Fibroblast of lung (primary cell): ENCODE data around the gene MT1H. TPM values are rescaled to one million over a fixed set of nuclear protein-coding genes. Genes with fewer than 3 reads are reported as not detected.

Experiments used
- DNase-seq, 2 donors: peaks; one replicate each; pipeline versions ENCODE4 v3.0.0 to v3.0.0-alpha.2; 2010; ENCODE audit warnings: low read depth in 2 of 2
- H2AFZ ChIP-seq: 2 replicates; pipeline ENCODE4 v1.5.1; 2012; ENCODE audit warnings: low read length, control low read depth, inconsistent platforms
- H3K27ac ChIP-seq: 2 replicates; pipeline ENCODE4 v1.5.1; 2011; ENCODE audit warnings: low read length, control low read depth; ENCODE audit not compliant: insufficient read depth
- H3K27me3 ChIP-seq: 2 replicates; pipeline ENCODE4 v1.5.1; 2011; ENCODE audit warnings: mild to moderate bottlenecking, low read length; ENCODE audit not compliant: control insufficient read depth, insufficient read depth
- H3K36me3 ChIP-seq: 2 replicates; pipeline ENCODE4 v1.5.1; 2011; ENCODE audit warnings: low read length; ENCODE audit not compliant: control insufficient read depth, insufficient read depth
- H3K4me1 ChIP-seq: 2 replicates; pipeline ENCODE4 v1.5.1; 2011; ENCODE audit warnings: low read length; ENCODE audit not compliant: control insufficient read depth, insufficient read depth; ENCODE audit errors: extremely low read depth
- H3K4me2 ChIP-seq: 2 replicates; pipeline ENCODE4 v1.5.1; 2011; ENCODE audit warnings: low read length, control low read depth; ENCODE audit not compliant: insufficient read depth; ENCODE audit errors: extremely low read depth
- H3K4me3 ChIP-seq, 4 experiments: fragments of 200-600 bp in 1 of 4; sonication (generic) in 1 of 4; replicated peaks in 1 of 4; 2 replicates each; pipeline ENCODE4 v1.5.1; 2011 to 2016; ENCODE audit warnings: low read length in 4 of 4, low read depth in 3 of 4, mild to moderate bottlenecking in 3 of 4, control low read depth in 2 of 4, inconsistent platforms in 1 of 4, mixed read lengths in 1 of 4; ENCODE audit not compliant: insufficient read depth in 1 of 4; ENCODE audit errors: control extremely low read depth in 1 of 4
- H3K79me2 ChIP-seq: 2 replicates; pipeline ENCODE4 v1.5.1; 2012; ENCODE audit warnings: mild to moderate bottlenecking, low read length, inconsistent platforms; ENCODE audit not compliant: control insufficient read depth, insufficient read depth
- H3K9ac ChIP-seq: 2 replicates; pipeline ENCODE4 v1.5.1; 2011; ENCODE audit warnings: mild to moderate bottlenecking, low read length, control low read depth; ENCODE audit not compliant: insufficient read depth
- H3K9me3 ChIP-seq: 2 replicates; pipeline ENCODE4 v1.5.1; 2012; ENCODE audit warnings: low read depth, low read length; ENCODE audit not compliant: control insufficient read depth, insufficient read depth
- H4K20me1 ChIP-seq: 2 replicates; pipeline ENCODE4 v1.5.1; 2011; ENCODE audit warnings: low read length; ENCODE audit not compliant: control insufficient read depth, insufficient read depth; ENCODE audit errors: extremely low read depth
- EZH2 ChIP-seq: IDR thresholded peaks from 2 replicates; pipeline ENCODE4 v1.5.1; 2012; ENCODE audit warnings: low read length, control low read depth, mild to moderate bottlenecking; ENCODE audit errors: missing control alignments
- polyA plus RNA-seq, 2 donors: library from polyadenylated mRNA; depleted of rRNA in 1 of 2; stranded (reverse) in 1 of 2; unstranded in 1 of 2; fragments of >200 nt; gene quantifications; 2 replicates each; pipeline ENCODE4 v1.2.1, GENCODE V29; 2011 to 2012; ENCODE audit warnings: missing spikeins in 1 of 2
- total RNA-seq: library from RNA; depleted of rRNA; stranded (reverse); fragments of >200 nt; gene quantifications from 2 replicates; pipeline ENCODE4 v1.2.1, GENCODE V29; 2014
- TF ChIP-seq, protein P1 (sequence below), 2 donors: IDR thresholded peaks in 1 of 2; conservative IDR thresholded peaks in 1 of 2; 1 replicate in 1 of 2; 2 replicates in 1 of 2; pipeline ENCODE4 v1.5.1; 2011 to 2012; ENCODE audit warnings: low read length in 2 of 2, control low read depth in 1 of 2, inconsistent platforms in 1 of 2, low read depth in 1 of 2, mild to moderate bottlenecking in 1 of 2

Gene MT1H
- total and polyA plus RNA-seq, 2 donors (not counting 1 experiment from before 2014, with no cell fraction given): not detected

DNA sequence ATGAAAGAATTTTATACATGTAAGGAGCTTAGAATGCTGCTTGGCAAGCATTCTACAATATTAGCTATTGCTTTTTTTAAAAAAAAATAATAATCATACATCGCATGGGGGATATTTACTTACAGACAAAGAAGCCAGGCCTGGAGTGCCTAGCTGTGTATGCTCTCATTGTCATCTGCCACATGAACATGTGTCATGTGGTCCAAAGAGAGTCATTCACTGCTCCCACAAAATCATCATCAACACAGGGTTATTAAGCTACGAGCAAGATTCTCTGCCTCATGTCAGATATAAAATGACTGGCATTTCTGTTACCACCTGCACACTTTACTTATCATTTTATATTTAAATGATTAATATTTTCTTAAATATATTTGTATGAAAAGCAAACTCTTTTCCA, 46.0 kb upstream of the MT1H start:
- TF ChIP-seq, protein P1, sequence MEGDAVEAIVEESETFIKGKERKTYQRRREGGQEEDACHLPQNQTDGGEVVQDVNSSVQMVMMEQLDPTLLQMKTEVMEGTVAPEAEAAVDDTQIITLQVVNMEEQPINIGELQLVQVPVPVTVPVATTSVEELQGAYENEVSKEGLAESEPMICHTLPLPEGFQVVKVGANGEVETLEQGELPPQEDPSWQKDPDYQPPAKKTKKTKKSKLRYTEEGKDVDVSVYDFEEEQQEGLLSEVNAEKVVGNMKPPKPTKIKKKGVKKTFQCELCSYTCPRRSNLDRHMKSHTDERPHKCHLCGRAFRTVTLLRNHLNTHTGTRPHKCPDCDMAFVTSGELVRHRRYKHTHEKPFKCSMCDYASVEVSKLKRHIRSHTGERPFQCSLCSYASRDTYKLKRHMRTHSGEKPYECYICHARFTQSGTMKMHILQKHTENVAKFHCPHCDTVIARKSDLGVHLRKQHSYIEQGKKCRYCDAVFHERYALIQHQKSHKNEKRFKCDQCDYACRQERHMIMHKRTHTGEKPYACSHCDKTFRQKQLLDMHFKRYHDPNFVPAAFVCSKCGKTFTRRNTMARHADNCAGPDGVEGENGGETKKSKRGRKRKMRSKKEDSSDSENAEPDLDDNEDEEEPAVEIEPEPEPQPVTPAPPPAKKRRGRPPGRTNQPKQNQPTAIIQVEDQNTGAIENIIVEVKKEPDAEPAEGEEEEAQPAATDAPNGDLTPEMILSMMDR (conservative IDR thresholded peaks at IDR 0.05 in 1 of 2, IDR thresholded peaks at IDR 0.05 in 1 of 2; ENCODE audit: low read depth in 1 of 2, low read length in 2 of 2): no peak
- TF ChIP-seq EZH2: no peak
- Histone ChIP-seq H4K20me1 (no peaks in the 10 kb centered on the region), H2AFZ (no peak overlapping the region), H3K36me3 (peaks cover 1% of the 10 kb centered on the region), H3K79me2 (peaks cover 16% of the 10 kb centered on the region), H3K4me3 (no peak overlapping the region), H3K4me2 (no peak overlapping the region), H3K4me1 (peaks cover 5% of the 10 kb centered on the region), H3K9me3 (no peaks in the 10 kb centered on the region), H3K27me3 (no peaks in the 10 kb centered on the region), H3K9ac (no peak overlapping the region), H3K27ac (no peak overlapping the region)
- DNase-seq: no peak

DNA sequence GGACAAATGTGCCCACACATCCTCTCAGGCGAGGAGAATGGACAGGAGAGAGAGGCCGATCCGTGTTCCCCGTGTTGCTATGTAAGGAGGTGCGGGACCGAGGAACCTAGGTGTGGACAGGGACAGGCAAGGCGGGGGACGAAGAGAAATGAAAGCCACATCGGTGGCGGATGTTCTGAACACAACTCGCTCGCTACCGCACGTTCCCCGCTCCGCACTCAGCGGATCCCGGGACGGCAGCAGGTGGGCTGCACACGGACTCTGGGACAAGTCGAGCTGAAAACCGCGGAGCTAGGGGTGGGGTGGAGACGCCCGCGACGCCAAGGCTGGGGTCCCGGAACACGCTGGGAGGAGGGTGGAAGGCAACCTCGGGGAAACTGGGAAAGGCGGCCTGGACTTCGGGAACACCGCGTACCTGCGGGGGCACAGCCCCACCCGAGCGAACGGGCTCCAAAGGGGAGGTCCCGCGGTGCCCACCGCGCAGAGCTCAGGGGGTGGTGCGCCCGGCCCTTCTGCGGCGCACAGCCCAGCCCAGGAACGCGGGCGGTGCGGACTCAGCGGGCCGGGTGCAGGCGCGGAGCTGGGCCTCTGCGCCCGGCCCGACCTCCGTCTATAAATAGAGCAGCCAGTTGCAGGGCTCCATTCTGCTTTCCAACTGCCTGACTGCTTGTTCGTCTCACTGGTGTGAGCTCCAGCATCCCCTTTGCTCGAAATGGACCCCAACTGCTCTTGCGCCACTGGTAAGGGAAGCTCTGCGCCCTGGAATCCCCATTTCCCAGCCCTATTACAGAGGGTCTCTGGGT, 44.3 kb upstream of the MT1H start, which contains the start of gene MT1E:
Gene MT1E (plus strand): TSS at position 642 of the 803 bp plus-strand sequence. CDS start 71 bp downstream, at position 713.
- DNase-seq: peak; percentile 77 to 85
- no peak for TF ChIP-seq EZH2
- TF ChIP-seq, protein P1 (conservative IDR thresholded peaks at IDR 0.05 in 1 of 2, IDR thresholded peaks at IDR 0.05 in 1 of 2; ENCODE audit: low read depth in 1 of 2, low read length in 2 of 2): no peak
- Histone ChIP-seq H3K27me3 (no peaks in the 10 kb centered on the region), H3K36me3 (peaks cover 1% of the 10 kb centered on the region), H3K79me2 (peaks cover 16% of the 10 kb centered on the region), H3K9me3 (no peaks in the 10 kb centered on the region), H2AFZ (peak within 1 kb of the TSS; percentile 97), H3K27ac (peak within 1 kb of the TSS; percentile 85), H4K20me1 (no peaks in the 10 kb centered on the region), H3K9ac (peak within 1 kb of the TSS; percentile 71), H3K4me3 (peak within 1 kb of the TSS; percentile 37 to 81 (median 74)), H3K4me2 (peak within 1 kb of the TSS; percentile 100), H3K4me1 (peaks cover 5% of the 10 kb centered on the region)

DNA sequence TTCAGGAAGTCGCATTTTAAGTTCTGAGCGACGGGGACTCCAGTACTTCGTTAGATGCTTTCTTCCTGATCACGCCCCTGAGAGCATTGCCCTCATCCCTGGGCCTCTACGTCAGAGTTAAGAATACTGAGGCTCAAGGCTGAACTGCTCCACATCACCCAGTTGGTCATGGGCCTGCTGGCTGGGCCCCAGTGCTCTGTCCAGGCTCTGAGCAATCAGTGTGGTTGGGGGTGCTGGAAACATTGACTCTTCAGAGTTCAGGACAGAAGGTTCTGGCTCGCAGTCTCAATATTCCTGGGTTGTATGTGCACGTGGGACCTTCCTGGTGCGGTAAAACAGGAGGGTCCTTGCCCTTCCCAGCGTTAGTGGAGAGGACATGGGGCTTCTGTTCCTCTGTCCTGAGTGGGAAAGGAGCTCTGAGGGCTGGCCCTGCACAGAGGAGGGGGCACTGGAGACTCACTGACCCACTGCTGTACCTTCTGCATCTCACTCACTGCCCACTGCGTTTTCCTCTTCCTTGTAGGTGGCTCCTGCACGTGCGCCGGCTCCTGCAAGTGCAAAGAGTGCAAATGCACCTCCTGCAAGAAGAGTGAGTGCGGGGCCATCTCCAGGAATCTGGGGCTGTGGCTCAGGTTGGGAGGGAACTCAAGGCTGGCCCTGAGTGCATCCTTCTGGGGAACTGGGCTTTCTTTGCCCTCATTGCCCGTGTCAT, 43.5 kb upstream of the MT1H start:
- H3K36me3 ChIP-seq: peaks cover 1% of the 10 kb centered on the region
- peak overlapping the region; percentile 87 for H3K4me2 ChIP-seq
- H3K9me3 ChIP-seq: no peaks in the 10 kb centered on the region
- H3K4me1 ChIP-seq: peaks cover 5% of the 10 kb centered on the region
- peak overlapping the region; percentile 37 to 81 (median 74) for H3K4me3 ChIP-seq
- no peaks in the 10 kb centered on the region for H4K20me1 ChIP-seq
- H3K79me2 ChIP-seq: peaks cover 16% of the 10 kb centered on the region
- DNase-seq: peak; percentile 90 to 94
- H2AFZ ChIP-seq: no peak overlapping the region
- H3K9ac ChIP-seq: peak overlapping the region; percentile 71
- no peaks in the 10 kb centered on the region for H3K27me3 ChIP-seq
- H3K27ac ChIP-seq: peak overlapping the region; percentile 85
- no peak for TF ChIP-seq EZH2
- TF ChIP-seq, protein P1 (conservative IDR thresholded peaks at IDR 0.05 in 1 of 2, IDR thresholded peaks at IDR 0.05 in 1 of 2; ENCODE audit: low read depth in 1 of 2, low read length in 2 of 2): no peak
